WTC11 (cell line): ENCODE results near the gene SHF.

ENCODE experiments used
- FOXP4 ChIP-seq: sonication (generic); formaldehyde crosslinking; IDR thresholded peaks from 2 replicates; pipeline ENCODE4 v1.8.0; 2022; ENCODE audit warnings: mild to moderate bottlenecking, missing genetic modification reagents
- TF ChIP-seq, protein P1 (sequence below): fragments of 200-600 bp; IDR thresholded peaks from 2 replicates; pipeline ENCODE4 v1.8.0; 2022; ENCODE audit warnings: antibody characterized with exemption

DNA sequence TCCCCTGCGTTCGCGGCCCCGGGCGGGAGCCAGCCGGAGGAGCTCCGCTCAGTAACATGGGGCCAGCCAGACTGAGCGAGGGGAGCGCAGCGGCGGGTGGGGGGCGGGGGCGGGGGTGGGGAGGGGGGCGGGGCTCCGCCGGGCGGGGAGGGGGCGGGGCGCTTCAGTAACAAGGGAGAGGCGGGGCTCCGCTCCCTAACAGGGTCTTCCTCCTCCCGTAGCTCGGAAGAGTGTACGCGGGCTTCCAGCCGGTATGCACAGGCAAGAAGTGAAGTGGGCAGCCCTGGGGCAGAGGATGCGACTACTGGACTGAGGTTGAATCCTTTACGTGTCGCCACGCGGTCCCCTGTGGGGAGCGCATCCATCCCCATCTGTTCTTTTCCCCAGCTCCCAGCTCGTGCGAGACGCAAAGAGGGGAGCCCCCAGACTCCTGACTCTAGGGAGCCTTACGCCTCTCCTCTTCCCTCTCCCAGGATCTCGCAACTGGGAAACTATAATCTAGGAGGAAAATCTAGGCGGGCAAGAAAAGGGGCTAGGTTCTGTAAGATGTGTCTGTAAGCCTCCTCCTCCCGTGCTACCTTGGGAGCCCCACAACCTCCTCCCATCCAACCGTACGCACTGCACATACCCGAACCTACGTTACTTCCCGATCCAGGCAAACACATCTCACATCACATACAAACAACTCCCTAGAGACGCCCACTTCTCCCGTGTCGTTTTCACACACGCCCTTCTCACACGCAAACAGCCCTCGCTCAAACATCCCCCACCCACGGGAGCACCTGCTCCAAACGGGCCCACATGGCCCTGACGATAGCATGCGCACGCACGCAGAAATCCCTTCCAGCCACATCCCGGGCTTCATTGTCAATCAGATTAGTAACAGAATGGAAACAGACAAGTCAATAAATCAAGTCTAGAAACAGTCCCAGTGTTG is at the start of gene SHF:
- TF ChIP-seq FOXP4 (CRISPR knock-in tag) = no peak
- TF ChIP-seq, protein P1, sequence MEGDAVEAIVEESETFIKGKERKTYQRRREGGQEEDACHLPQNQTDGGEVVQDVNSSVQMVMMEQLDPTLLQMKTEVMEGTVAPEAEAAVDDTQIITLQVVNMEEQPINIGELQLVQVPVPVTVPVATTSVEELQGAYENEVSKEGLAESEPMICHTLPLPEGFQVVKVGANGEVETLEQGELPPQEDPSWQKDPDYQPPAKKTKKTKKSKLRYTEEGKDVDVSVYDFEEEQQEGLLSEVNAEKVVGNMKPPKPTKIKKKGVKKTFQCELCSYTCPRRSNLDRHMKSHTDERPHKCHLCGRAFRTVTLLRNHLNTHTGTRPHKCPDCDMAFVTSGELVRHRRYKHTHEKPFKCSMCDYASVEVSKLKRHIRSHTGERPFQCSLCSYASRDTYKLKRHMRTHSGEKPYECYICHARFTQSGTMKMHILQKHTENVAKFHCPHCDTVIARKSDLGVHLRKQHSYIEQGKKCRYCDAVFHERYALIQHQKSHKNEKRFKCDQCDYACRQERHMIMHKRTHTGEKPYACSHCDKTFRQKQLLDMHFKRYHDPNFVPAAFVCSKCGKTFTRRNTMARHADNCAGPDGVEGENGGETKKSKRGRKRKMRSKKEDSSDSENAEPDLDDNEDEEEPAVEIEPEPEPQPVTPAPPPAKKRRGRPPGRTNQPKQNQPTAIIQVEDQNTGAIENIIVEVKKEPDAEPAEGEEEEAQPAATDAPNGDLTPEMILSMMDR = no peak
